GM12878 (cell line): ENCODE results near the gene MGMT. TPM values are rescaled to one million over a fixed set of nuclear protein-coding genes. Genes with fewer than 3 reads are reported as not detected.

Experiments
- ATAC-seq: fragments of 200-7000 bp; cut with Tn5 transposase; 3 replicates; pipeline ENCODE4 v1.9.1; 2020; ENCODE audit warnings: mild to moderate bottlenecking, moderate library complexity
- BruUV-seq: library from RNA; stranded (reverse); fragments of 400-500 nt; replicated peaks from 2 replicates; lab custom pipeline; 2021; lab: Mats Ljungman, UMichigan
- CTCF ChIA-PET: fragments of 300-600 bp; sonication (Branson Sonifier 250); formaldehyde crosslinking; extraction: SDS; loops from one replicate; lab custom pipeline; 2021; ENCODE audit warnings: inconsistent platforms; lab: Yijun Ruan, JAX
- POLR2A ChIA-PET: fragments of 350-600 bp; formaldehyde crosslinking; extraction: SDS; loops from one replicate; lab custom pipeline; 2021; ENCODE audit warnings: inconsistent platforms; lab: Charles Lee
- RAD21 ChIA-PET: fragments of 300-600 bp; sonication (Branson Sonifier 250); formaldehyde crosslinking; loops from one replicate; lab custom pipeline; 2023; ENCODE audit warnings: antibody characterized with exemption; ENCODE audit not compliant: unreplicated experiment; lab: Charles Lee
- SMC1A ChIA-PET: fragments of 300-600 bp; sonication (Branson Sonifier 250); formaldehyde crosslinking; loops from one replicate; lab custom pipeline; 2023; ENCODE audit not compliant: unreplicated experiment, uncharacterized antibody; lab: Charles Lee
- DNase-seq: peaks from one replicate; pipeline ENCODE4 v3.0.0-alpha.2; 2011; ENCODE audit warnings: low read depth, low spot score
- FAIRE-seq: peaks from 3 replicates; lab custom pipeline; 2011; peaks lifted over from hg19 to GRCh38; lab: Jason Lieb, UNC
- H2AFZ ChIP-seq: 2 replicates; pipeline ENCODE4 v1.6.0; 2011; ENCODE audit warnings: low read depth, low read length, control low read depth; ENCODE audit not compliant: control insufficient read depth
- H3K27ac ChIP-seq: 2 replicates; pipeline ENCODE4 v1.5.1; 2011; ENCODE audit warnings: control low read depth; ENCODE audit not compliant: control insufficient read depth, insufficient read depth
- H3K27me3 ChIP-seq, 2 experiments: replicated peaks in 1 of 2; 2 replicates each; pipeline versions ENCODE4 v1.6.0 to v1.6.1; 2011; ENCODE audit warnings: low read length in 1 of 2; ENCODE audit not compliant: control insufficient read depth in 2 of 2, insufficient read depth in 2 of 2
- H3K36me3 ChIP-seq, 2 experiments: 2 replicates each; pipeline ENCODE4 v1.5.1; 2011; ENCODE audit warnings: low read length in 1 of 2; ENCODE audit not compliant: control insufficient read depth in 2 of 2, insufficient read depth in 2 of 2
- H3K4me1 ChIP-seq: 2 replicates; pipeline ENCODE4 v1.6.1; 2011; ENCODE audit warnings: mild to moderate bottlenecking, low read length, moderate library complexity, mixed read lengths; ENCODE audit not compliant: control insufficient read depth, insufficient read depth
- H3K4me2 ChIP-seq: 2 replicates; pipeline ENCODE4 v1.6.0; 2011; ENCODE audit warnings: control low read depth; ENCODE audit not compliant: control insufficient read depth, insufficient read depth
- H3K4me3 ChIP-seq: fragments of 200-600 bp; sonication (generic); 2 replicates; pipeline ENCODE4 v1.5.1; 2016
- H3K79me2 ChIP-seq: 2 replicates; pipeline ENCODE4 v1.6.0; 2011; ENCODE audit warnings: low read length; ENCODE audit not compliant: control insufficient read depth, insufficient read depth
- H3K9ac ChIP-seq: 2 replicates; pipeline ENCODE4 v1.8.0; 2011; ENCODE audit warnings: low read length, control low read depth, mixed read lengths; ENCODE audit not compliant: control insufficient read depth, insufficient read depth
- H3K9me3 ChIP-seq: replicated peaks from 3 replicates; pipeline ENCODE4 v1.5.1; 2011; ENCODE audit warnings: mild to moderate bottlenecking, low read length; ENCODE audit not compliant: control insufficient read depth, insufficient read depth
- H4K20me1 ChIP-seq: 2 replicates; pipeline ENCODE4 v1.6.0; 2011; ENCODE audit not compliant: control insufficient read depth, insufficient read depth
- EED ChIP-seq: sonication (generic); IDR thresholded peaks from 2 replicates; pipeline ENCODE4 v1.6.1; 2016; ENCODE audit warnings: antibody characterized with exemption, low read depth
- KAT2A ChIP-seq: conservative IDR thresholded peaks from 2 replicates; pipeline ENCODE4 v1.6.1; 2011; ENCODE audit warnings: low read depth, low read length; ENCODE audit not compliant: control insufficient read depth
- NFIC ChIP-seq: IDR thresholded peaks from 2 replicates; pipeline ENCODE4 v1.6.1; 2012; ENCODE audit warnings: low read depth, mild to moderate bottlenecking, inconsistent platforms, low read length, moderate library complexity
- NR2C2 ChIP-seq: IDR thresholded peaks from 2 replicates; pipeline ENCODE4 v1.6.1; 2011; ENCODE audit warnings: borderline replicate concordance, low read depth; ENCODE audit not compliant: control insufficient read depth, insufficient read length
- PAX8 ChIP-seq: fragments of 450-650 bp; IDR thresholded peaks from 2 replicates; pipeline ENCODE4 v1.6.1; 2017; ENCODE audit warnings: mild to moderate bottlenecking, moderate library complexity
- POLR2AphosphoS5 ChIP-seq: IDR thresholded peaks from 2 replicates; pipeline ENCODE4 v1.6.1; 2011; ENCODE audit warnings: mild to moderate bottlenecking, low read length, inconsistent platforms
- RAD21 ChIP-seq: IDR thresholded peaks from 2 replicates; pipeline ENCODE4 v1.6.1; 2011; ENCODE audit warnings: mild to moderate bottlenecking, low read depth, low read length, moderate library complexity; ENCODE audit not compliant: insufficient read depth
- RELA ChIP-seq: fragments of 450-650 bp; IDR thresholded peaks from 2 replicates; pipeline ENCODE4 v1.8.0; 2014; ENCODE audit warnings: borderline replicate concordance; ENCODE audit not compliant: partially characterized antibody
- SMAD1 ChIP-seq: fragments of 450-650 bp; IDR thresholded peaks from 2 replicates; pipeline ENCODE4 v1.6.1; 2018; ENCODE audit warnings: mild to moderate bottlenecking, low read depth; ENCODE audit not compliant: partially characterized antibody
- SMARCA5 ChIP-seq: fragments of 450-650 bp; IDR thresholded peaks from 2 replicates; pipeline ENCODE4 v1.6.1; 2017; ENCODE audit warnings: mild to moderate bottlenecking
- STAT3 ChIP-seq: IDR thresholded peaks from 2 replicates; pipeline ENCODE4 v1.6.1; 2011; ENCODE audit warnings: low read depth, low read length, improper control_type of control experiment
- SUZ12 ChIP-seq: fragments of 200-600 bp; sonication (generic); IDR thresholded peaks from one replicate; pipeline ENCODE4 v1.6.1; 2018; ENCODE audit warnings: antibody characterized with exemption, mild to moderate bottlenecking; ENCODE audit not compliant: unreplicated experiment
- TBL1XR1 ChIP-seq: IDR thresholded peaks from 2 replicates; pipeline ENCODE4 v1.6.1; 2012; ENCODE audit warnings: low read depth, low read length, improper control_type of control experiment
- ZNF274 ChIP-seq: IDR thresholded peaks from one replicate; pipeline ENCODE4 v1.8.0; 2011; ENCODE audit not compliant: insufficient read length, insufficient read depth
- ZNF384 ChIP-seq: IDR thresholded peaks from 2 replicates; pipeline ENCODE4 v1.6.1; 2012; ENCODE audit warnings: low read depth, mild to moderate bottlenecking, low read length, improper control_type of control experiment, borderline replicate concordance
- WGBS: methylation state at CpG from one replicate; pipeline ENCODE4 v1.1.6; 2016; ENCODE audit warnings: low lambda C conversion rate; ENCODE audit not compliant: insufficient replicate concordance, insufficient coverage; ENCODE audit errors: missing lambda C conversion rate; 5-methylcytosine and 5-hydroxymethylcytosine counted together
- in situ Hi-C: fragments of 300-500 bp; cut with MboI; formaldehyde crosslinking; loops from 9 replicates; pipeline ENCODE4 v1.14.3; 2018; ENCODE audit warnings: mixed read lengths
- intact Hi-C: fragments of 100-400 bp; cut with micrococcal nuclease; formaldehyde crosslinking; loops from one replicate; pipeline ENCODE4 v1.14.2; 2022; ENCODE audit not compliant: unreplicated experiment
- polyA plus RNA-seq, 11 experiments: library from polyadenylated mRNA; depleted of rRNA in 4 of 11; unstranded in 6 of 11; stranded (reverse) in 5 of 11; fragments of >200 nt; fragmentation: Nextera tagmentation in 4 of 11; fragmentation: Illumina TruSeq in 1 of 11; extraction: Ambion mirVana in 4 of 11; extraction: Trizol in 1 of 11; gene quantifications; 1 replicate in 1 of 11; 2 replicates in 10 of 11; pipeline versions ENCODE4 v1.2.1 to v1.2.3, GENCODE V29; 2011 to 2016; ENCODE audit warnings: inconsistent platforms in 2 of 11, missing spikeins in 2 of 11, low read depth in 1 of 11
- total RNA-seq, 4 experiments: library from RNA; depleted of rRNA in 3 of 4; stranded (reverse); fragments of >200 nt in 3 of 4; fragmentation: Illumina TruSeq in 1 of 4; extraction: Trizol in 1 of 4; gene quantifications; 2 replicates each; pipeline versions ENCODE4 v1.2.1 to v1.2.3, GENCODE V29; 2013 to 2021
- TF ChIP-seq, protein P1 (sequence below): IDR thresholded peaks from 2 replicates; pipeline ENCODE4 v1.6.1; 2011; ENCODE audit warnings: low read depth, low read length, improper control_type of control experiment, borderline replicate concordance
- TF ChIP-seq, protein P2 (sequence below): fragments of 450-650 bp; IDR thresholded peaks from 2 replicates; pipeline ENCODE4 v1.6.1; 2018; ENCODE audit warnings: mild to moderate bottlenecking, low read depth, moderate library complexity; ENCODE audit not compliant: partially characterized antibody
- TF ChIP-seq, protein P3 (sequence below): fragments of 450-650 bp; IDR thresholded peaks from 2 replicates; pipeline ENCODE4 v1.6.1; 2017; ENCODE audit warnings: borderline replicate concordance
- TF ChIP-seq, protein P4 (sequence below): fragments of 450-650 bp; IDR thresholded peaks from 2 replicates; pipeline ENCODE4 v1.6.1; 2017; ENCODE audit warnings: low read depth, mild to moderate bottlenecking, moderate library complexity

Gene MGMT
- total and polyA plus RNA-seq, 10 of the 15 experiments (the other 5 are each of a cell fraction or from before 2014, with no cell fraction given), result 0.16 to 24.2 (median 13.3) TPM

DNA sequence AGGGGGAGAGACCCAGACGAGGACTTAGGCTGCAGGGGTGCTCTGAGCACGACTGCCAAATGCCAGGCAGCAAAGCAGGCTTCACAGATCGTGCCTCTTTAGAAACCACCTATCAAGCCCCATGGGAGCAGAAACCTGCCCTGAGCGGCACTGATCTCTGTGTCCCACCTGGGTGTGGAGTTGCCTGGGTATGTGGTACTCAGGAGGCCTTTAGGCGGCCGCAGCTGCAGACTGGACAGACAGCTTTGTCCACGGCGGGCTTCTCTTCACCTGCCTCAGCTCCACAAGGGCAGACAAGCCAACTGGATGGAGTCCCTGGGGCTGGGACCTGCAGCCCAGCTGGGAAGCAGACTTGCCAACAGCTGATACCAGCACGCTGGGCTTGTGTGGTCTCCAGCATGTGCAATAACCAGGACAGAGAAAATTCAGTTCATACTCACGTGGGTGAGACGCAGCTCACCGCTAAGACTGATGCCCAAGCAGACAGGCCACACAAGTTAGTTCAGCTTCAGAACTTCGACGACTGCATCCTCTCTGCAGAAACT is 333.8 kb downstream of the MGMT start:
- CTCF ChIA-PET, result interaction anchor here (0.9 kb wide), 1 partner anchor 10 kb away, joined by 3 read pairs; no protein-coding TSS in a partner anchor
- Histone ChIP-seq H3K9me3 (no peaks in the 10 kb centered on the region), H3K4me1 (no peaks in the 10 kb centered on the region)
- no TSS peak for BruUV-seq
- TF ChIP-seq SMAD1, result no peak
- no peak for TF ChIP-seq POLR2AphosphoS5
- no peak for TF ChIP-seq TBL1XR1
- TF ChIP-seq SMARCA5, result no peak
- no peak for TF ChIP-seq PAX8
- no peak for TF ChIP-seq KAT2A
- TF ChIP-seq, protein P1, sequence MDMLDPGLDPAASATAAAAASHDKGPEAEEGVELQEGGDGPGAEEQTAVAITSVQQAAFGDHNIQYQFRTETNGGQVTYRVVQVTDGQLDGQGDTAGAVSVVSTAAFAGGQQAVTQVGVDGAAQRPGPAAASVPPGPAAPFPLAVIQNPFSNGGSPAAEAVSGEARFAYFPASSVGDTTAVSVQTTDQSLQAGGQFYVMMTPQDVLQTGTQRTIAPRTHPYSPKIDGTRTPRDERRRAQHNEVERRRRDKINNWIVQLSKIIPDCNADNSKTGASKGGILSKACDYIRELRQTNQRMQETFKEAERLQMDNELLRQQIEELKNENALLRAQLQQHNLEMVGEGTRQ, result no peak
- no peak for TF ChIP-seq SUZ12
- TF ChIP-seq RELA, result no peak
- TF ChIP-seq ZNF384, result no peak
- TF ChIP-seq RAD21, result no peak
- TF ChIP-seq NFIC, result no peak
- TF ChIP-seq, protein P2, sequence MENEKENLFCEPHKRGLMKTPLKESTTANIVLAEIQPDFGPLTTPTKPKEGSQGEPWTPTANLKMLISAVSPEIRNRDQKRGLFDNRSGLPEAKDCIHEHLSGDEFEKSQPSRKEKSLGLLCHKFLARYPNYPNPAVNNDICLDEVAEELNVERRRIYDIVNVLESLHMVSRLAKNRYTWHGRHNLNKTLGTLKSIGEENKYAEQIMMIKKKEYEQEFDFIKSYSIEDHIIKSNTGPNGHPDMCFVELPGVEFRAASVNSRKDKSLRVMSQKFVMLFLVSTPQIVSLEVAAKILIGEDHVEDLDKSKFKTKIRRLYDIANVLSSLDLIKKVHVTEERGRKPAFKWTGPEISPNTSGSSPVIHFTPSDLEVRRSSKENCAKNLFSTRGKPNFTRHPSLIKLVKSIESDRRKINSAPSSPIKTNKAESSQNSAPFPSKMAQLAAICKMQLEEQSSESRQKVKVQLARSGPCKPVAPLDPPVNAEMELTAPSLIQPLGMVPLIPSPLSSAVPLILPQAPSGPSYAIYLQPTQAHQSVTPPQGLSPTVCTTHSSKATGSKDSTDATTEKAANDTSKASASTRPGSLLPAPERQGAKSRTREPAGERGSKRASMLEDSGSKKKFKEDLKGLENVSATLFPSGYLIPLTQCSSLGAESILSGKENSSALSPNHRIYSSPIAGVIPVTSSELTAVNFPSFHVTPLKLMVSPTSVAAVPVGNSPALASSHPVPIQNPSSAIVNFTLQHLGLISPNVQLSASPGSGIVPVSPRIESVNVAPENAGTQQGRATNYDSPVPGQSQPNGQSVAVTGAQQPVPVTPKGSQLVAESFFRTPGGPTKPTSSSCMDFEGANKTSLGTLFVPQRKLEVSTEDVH, result no peak
- no peak for TF ChIP-seq STAT3
- TF ChIP-seq ZNF274, result no peak
- TF ChIP-seq NR2C2, result no peak
- TF ChIP-seq, protein P3, sequence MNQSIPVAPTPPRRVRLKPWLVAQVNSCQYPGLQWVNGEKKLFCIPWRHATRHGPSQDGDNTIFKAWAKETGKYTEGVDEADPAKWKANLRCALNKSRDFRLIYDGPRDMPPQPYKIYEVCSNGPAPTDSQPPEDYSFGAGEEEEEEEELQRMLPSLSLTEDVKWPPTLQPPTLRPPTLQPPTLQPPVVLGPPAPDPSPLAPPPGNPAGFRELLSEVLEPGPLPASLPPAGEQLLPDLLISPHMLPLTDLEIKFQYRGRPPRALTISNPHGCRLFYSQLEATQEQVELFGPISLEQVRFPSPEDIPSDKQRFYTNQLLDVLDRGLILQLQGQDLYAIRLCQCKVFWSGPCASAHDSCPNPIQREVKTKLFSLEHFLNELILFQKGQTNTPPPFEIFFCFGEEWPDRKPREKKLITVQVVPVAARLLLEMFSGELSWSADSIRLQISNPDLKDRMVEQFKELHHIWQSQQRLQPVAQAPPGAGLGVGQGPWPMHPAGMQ, result no peak
- no peak for TF ChIP-seq EED
- TF ChIP-seq, protein P4, sequence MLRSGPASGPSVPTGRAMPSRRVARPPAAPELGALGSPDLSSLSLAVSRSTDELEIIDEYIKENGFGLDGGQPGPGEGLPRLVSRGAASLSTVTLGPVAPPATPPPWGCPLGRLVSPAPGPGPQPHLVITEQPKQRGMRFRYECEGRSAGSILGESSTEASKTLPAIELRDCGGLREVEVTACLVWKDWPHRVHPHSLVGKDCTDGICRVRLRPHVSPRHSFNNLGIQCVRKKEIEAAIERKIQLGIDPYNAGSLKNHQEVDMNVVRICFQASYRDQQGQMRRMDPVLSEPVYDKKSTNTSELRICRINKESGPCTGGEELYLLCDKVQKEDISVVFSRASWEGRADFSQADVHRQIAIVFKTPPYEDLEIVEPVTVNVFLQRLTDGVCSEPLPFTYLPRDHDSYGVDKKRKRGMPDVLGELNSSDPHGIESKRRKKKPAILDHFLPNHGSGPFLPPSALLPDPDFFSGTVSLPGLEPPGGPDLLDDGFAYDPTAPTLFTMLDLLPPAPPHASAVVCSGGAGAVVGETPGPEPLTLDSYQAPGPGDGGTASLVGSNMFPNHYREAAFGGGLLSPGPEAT, result no peak
- TF ChIP-seq, all 136 proteins: peak for 0
- no peaks in the 10 kb centered on the region for H3K27me3 ChIP-seq
- no peak overlapping the region for H3K4me3 ChIP-seq
- FAIRE-seq (no peak), DNase-seq (no peak), ATAC-seq (no peak)
- ChIA-PET RAD21 (no interaction called here), POLR2A (no interaction called here), SMC1A (no interaction called here)
- H3K79me2 ChIP-seq, result no peaks in the 10 kb centered on the region
- no peaks in the 10 kb centered on the region for H4K20me1 ChIP-seq
- no peak overlapping the region for H3K9ac ChIP-seq
- no peak overlapping the region for H3K4me2 ChIP-seq
- H3K27ac ChIP-seq, result no peak overlapping the region
- intact Hi-C loops, result no loop called here
- in situ Hi-C loops, result no loop called here
- 27% methylated on average over 14 of the region's 14 CpGs for WGBS
- no peak overlapping the region for H2AFZ ChIP-seq
- H3K36me3 ChIP-seq, result no peaks in the 10 kb centered on the region
